ENCODE data around the gene SLC22A23. TPM values are rescaled to one million over a fixed set of nuclear protein-coding genes. Genes with fewer than 3 reads are reported as not detected.

SLC22A23 gene
- total and polyA plus RNA-seq, 8 donors = 5.9 to 241 (median 18.9) TPM

GRCh38 chr6:3415082-3415453 is 41.8 kb downstream of the SLC22A23 start:
- peaks cover 8 to 50% (median 27%) of the 10 kb centered on the region in 4 donors for H3K4me1 ChIP-seq
- WGBS, 5 donors = 47 to 66% (median 64%) methylated on average over 5 of the region's 5 CpGs

GRCh38 chr6:3414327-3415081 is 42.3 kb downstream of the SLC22A23 start:
- H3K27me3 ChIP-seq = no peaks in the 10 kb centered on the region
- H3K4me1 ChIP-seq = peaks cover 8 to 47% (median 25%) of the 10 kb centered on the region in 4 donors
- H3K4me3 ChIP-seq = no peak overlapping the region
- intact Hi-C loops (cut with DNase I; ENCODE audit: low total_unique reads) = no loop called here
- H3K9me3 ChIP-seq = no peaks in the 10 kb centered on the region
- whole genome bisulfite sequencing, 5 donors = 38 to 53% (median 46%) methylated on average over 11 of the region's 11 CpGs
- DNase-seq = peak in 1 of 2 donors; percentile 63
- peaks cover 0 to 22% (median 0%) of the 10 kb centered on the region in 4 donors for H3K36me3 ChIP-seq
- H3K27ac ChIP-seq = no peak overlapping the region
- TF ChIP-seq CTCF (IDR thresholded peaks at IDR 0.05) (no peak), POLR2AphosphoS5 (IDR thresholded peaks at IDR 0.05) (no peak), POLR2A (IDR thresholded peaks at IDR 0.05) (no peak), EP300 (IDR thresholded peaks at IDR 0.05) (no peak)

More at GRCh38 chr6:3415082-3415453, 41.8 kb downstream of the SLC22A23 start:
- intact Hi-C loops (cut with DNase I; ENCODE audit: low total_unique reads) = no loop called here
- H3K27me3 ChIP-seq = no peaks in the 10 kb centered on the region
- DNase-seq = no peak
- no peak overlapping the region for H3K4me3 ChIP-seq
- peaks cover 0 to 22% (median 0%) of the 10 kb centered on the region in 4 donors for H3K36me3 ChIP-seq
- no peaks in the 10 kb centered on the region for H3K9me3 ChIP-seq
- no peak for TF ChIP-seq POLR2AphosphoS5 (IDR thresholded peaks at IDR 0.05)
- no peak overlapping the region for H3K27ac ChIP-seq

- no peak overlapping the region for H3K4me3 ChIP-seq
- no peak for DNase-seq
- H3K4me1 ChIP-seq = peaks cover 8 to 42% (median 24%) of the 10 kb centered on the region in 4 donors
- no peak overlapping the region for H3K27ac ChIP-seq
- no peak for TF ChIP-seq POLR2AphosphoS5 (IDR thresholded peaks at IDR 0.05)
- TF ChIP-seq CTCF (IDR thresholded peaks at IDR 0.05) = no peak
- WGBS, 5 donors = 85 to 98% (median 91%) methylated on average over 3 of the region's 3 CpGs
- H3K27me3 ChIP-seq = no peaks in the 10 kb centered on the region
- peaks cover 0 to 22% (median 0%) of the 10 kb centered on the region in 4 donors for H3K36me3 ChIP-seq
- intact Hi-C loops (cut with DNase I; ENCODE audit: low total_unique reads) = no loop called here
- H3K9me3 ChIP-seq = no peaks in the 10 kb centered on the region
Measured at GRCh38 chr6:3413592-3413991, 43.3 kb downstream of the SLC22A23 start.

GRCh38 chr6:3412779-3413500 is 43.9 kb downstream of the SLC22A23 start:
- intact Hi-C loops (cut with DNase I; ENCODE audit: low total_unique reads) = no loop called here

More at GRCh38 chr6:3412779-3413500, 43.9 kb downstream of the SLC22A23 start:
- WGBS, 5 donors = 77 to 88% (median 82%) methylated on average over 7 to 8 of the region's 8 CpGs
- DNase-seq = no peak
- Histone ChIP-seq H3K27ac (peak overlapping the region in 1 of 5 donors; percentile 10), H3K36me3 (peaks cover 0 to 22% (median 0%) of the 10 kb centered on the region in 4 donors), H3K27me3 (no peaks in the 10 kb centered on the region), H3K4me1 (peaks cover 1 to 39% (median 21%) of the 10 kb centered on the region in 4 donors), H3K9me3 (no peaks in the 10 kb centered on the region), H3K4me3 (no peak overlapping the region)
- TF ChIP-seq POLR2AphosphoS5 (IDR thresholded peaks at IDR 0.05) = no peak
- no peak for TF ChIP-seq CTCF (IDR thresholded peaks at IDR 0.05)
- no peak for TF ChIP-seq EP300 (IDR thresholded peaks at IDR 0.05)
- no peak for TF ChIP-seq POLR2A (IDR thresholded peaks at IDR 0.05)

Measured in stomach (tissue), 9 donors.